ENCODE results near the gene CLDN7. TPM values are rescaled to one million over a fixed set of nuclear protein-coding genes. Genes with fewer than 3 reads are reported as not detected.

CLDN7 gene
- total RNA-seq, 1 donor from 2014 or later = 248 TPM

- no peak for DNase-seq (ENCODE audit: low read depth)
- H3K36me3 ChIP-seq (ENCODE audit: control insufficient read depth, insufficient read depth, low read length) = peaks cover 2% of the 10 kb centered on the region
- no peaks in the 10 kb centered on the region for H3K27me3 ChIP-seq (ENCODE audit: control insufficient read depth, insufficient read depth, low read length)
- no peak overlapping the region for H3K4me3 ChIP-seq (ENCODE audit: low read depth, low read length)
- TF ChIP-seq CTCF (IDR thresholded peaks at IDR 0.05; ENCODE audit: insufficient read depth, low read length, poor library complexity, severe bottlenecking) = no peak
Measured at GRCh38 chr17:7218166-7218565, 44.1 kb downstream of the CLDN7 start.

GRCh38 chr17:7217113-7217987, 44.9 kb downstream of the CLDN7 start:
- H3K27me3 ChIP-seq (ENCODE audit: control insufficient read depth, insufficient read depth, low read length) = no peaks in the 10 kb centered on the region
- no peak for DNase-seq (ENCODE audit: low read depth)

GRCh38 chr17:7216242-7217112, 45.8 kb downstream of the CLDN7 start:
- H3K36me3 ChIP-seq (ENCODE audit: control insufficient read depth, insufficient read depth, low read length) = no peaks in the 10 kb centered on the region
- no peak for DNase-seq (ENCODE audit: low read depth)
- no peak for TF ChIP-seq CTCF (IDR thresholded peaks at IDR 0.05; ENCODE audit: insufficient read depth, low read length, poor library complexity, severe bottlenecking)
- no peaks in the 10 kb centered on the region for H3K27me3 ChIP-seq (ENCODE audit: control insufficient read depth, insufficient read depth, low read length)
- peak overlapping the region; percentile 56 for H3K4me3 ChIP-seq (ENCODE audit: low read depth, low read length)

More at GRCh38 chr17:7217113-7217987, 44.9 kb downstream of the CLDN7 start:
- Histone ChIP-seq H3K36me3 (ENCODE audit: control insufficient read depth, insufficient read depth, low read length) (peaks cover 1% of the 10 kb centered on the region), H3K4me3 (ENCODE audit: low read depth, low read length) (peak overlapping the region; percentile 56)
- no peak for TF ChIP-seq CTCF (IDR thresholded peaks at IDR 0.05; ENCODE audit: insufficient read depth, low read length, poor library complexity, severe bottlenecking)

- no peak for DNase-seq (ENCODE audit: low read depth)
- Histone ChIP-seq H3K4me3 (ENCODE audit: low read depth, low read length) (peak overlapping the region; percentile 13), H3K27me3 (ENCODE audit: control insufficient read depth, insufficient read depth, low read length) (no peaks in the 10 kb centered on the region), H3K36me3 (ENCODE audit: control insufficient read depth, insufficient read depth, low read length) (no peaks in the 10 kb centered on the region)
- no peak for TF ChIP-seq CTCF (IDR thresholded peaks at IDR 0.05; ENCODE audit: insufficient read depth, low read length, poor library complexity, severe bottlenecking)
Measured at GRCh38 chr17:7215652-7216180, 46.6 kb downstream of the CLDN7 start.

GRCh38 chr17:7215136-7215638, 47.1 kb downstream of the CLDN7 start:
- no peaks in the 10 kb centered on the region for H3K36me3 ChIP-seq (ENCODE audit: control insufficient read depth, insufficient read depth, low read length)
- H3K27me3 ChIP-seq (ENCODE audit: control insufficient read depth, insufficient read depth, low read length) = no peaks in the 10 kb centered on the region
- H3K4me3 ChIP-seq (ENCODE audit: low read depth, low read length) = no peak overlapping the region
- peak; percentile 70 for DNase-seq (ENCODE audit: low read depth)
- no peak for TF ChIP-seq CTCF (IDR thresholded peaks at IDR 0.05; ENCODE audit: insufficient read depth, low read length, poor library complexity, severe bottlenecking)
